PFSK-1 (cell line): ENCODE measurements around the gene LANCL1.

Source experiments
- FOXP2 ChIP-seq: optimal IDR thresholded peaks from 2 replicates; pipeline ENCODE3; 2011; ENCODE audit warnings: borderline replicate concordance, control low read depth, inconsistent platforms; ENCODE audit not compliant: insufficient read depth; ENCODE audit errors: extremely low read length, extremely low read depth
- POLR2AphosphoS5 ChIP-seq: IDR thresholded peaks from 2 replicates; pipeline ENCODE4 v1.6.1; 2012; ENCODE audit warnings: low read depth, mild to moderate bottlenecking, control low read depth, low read length, moderate library complexity
- SIN3A ChIP-seq: IDR thresholded peaks from 2 replicates; pipeline ENCODE4 v1.6.1; 2012; ENCODE audit warnings: mild to moderate bottlenecking, low read length, moderate library complexity, borderline replicate concordance; ENCODE audit not compliant: insufficient read depth
- TAF1 ChIP-seq: IDR thresholded peaks from 2 replicates; pipeline ENCODE4 v1.6.1; 2012; ENCODE audit warnings: low read length, control low read depth, borderline replicate concordance; ENCODE audit not compliant: insufficient read depth
- TF ChIP-seq, protein P1 (sequence below), 2 experiments: IDR thresholded peaks; 2 replicates each; pipeline versions ENCODE4 v1.6.1 to v1.8.0; 2011 to 2012; ENCODE audit warnings: low read depth in 2 of 2, low read length in 2 of 2, control low read depth in 1 of 2, inconsistent platforms in 1 of 2, mild to moderate bottlenecking in 1 of 2, moderate library complexity in 1 of 2; ENCODE audit not compliant: insufficient read depth in 1 of 2

DNA sequence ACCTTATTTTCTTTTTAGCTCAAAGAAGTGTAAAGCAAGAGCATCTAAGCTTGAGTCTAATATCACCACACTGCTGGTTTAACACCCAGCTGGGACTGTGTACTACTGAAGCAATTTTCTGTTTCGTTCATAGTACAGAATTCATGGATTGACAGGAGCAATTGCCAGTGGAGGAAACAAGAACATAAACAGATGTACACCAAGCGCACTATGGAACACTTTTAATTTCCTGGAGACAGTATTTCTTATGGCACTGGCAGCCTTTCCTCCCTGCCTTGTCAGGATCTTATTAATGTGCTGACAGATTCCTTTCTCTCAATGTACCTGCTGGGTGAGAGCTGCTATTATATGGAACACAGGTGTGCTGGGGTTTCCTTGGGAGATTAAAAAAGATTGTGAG lies 4.2 kb upstream of the LANCL1 start:
- TF ChIP-seq POLR2AphosphoS5, result no peak
- TF ChIP-seq, protein P1, sequence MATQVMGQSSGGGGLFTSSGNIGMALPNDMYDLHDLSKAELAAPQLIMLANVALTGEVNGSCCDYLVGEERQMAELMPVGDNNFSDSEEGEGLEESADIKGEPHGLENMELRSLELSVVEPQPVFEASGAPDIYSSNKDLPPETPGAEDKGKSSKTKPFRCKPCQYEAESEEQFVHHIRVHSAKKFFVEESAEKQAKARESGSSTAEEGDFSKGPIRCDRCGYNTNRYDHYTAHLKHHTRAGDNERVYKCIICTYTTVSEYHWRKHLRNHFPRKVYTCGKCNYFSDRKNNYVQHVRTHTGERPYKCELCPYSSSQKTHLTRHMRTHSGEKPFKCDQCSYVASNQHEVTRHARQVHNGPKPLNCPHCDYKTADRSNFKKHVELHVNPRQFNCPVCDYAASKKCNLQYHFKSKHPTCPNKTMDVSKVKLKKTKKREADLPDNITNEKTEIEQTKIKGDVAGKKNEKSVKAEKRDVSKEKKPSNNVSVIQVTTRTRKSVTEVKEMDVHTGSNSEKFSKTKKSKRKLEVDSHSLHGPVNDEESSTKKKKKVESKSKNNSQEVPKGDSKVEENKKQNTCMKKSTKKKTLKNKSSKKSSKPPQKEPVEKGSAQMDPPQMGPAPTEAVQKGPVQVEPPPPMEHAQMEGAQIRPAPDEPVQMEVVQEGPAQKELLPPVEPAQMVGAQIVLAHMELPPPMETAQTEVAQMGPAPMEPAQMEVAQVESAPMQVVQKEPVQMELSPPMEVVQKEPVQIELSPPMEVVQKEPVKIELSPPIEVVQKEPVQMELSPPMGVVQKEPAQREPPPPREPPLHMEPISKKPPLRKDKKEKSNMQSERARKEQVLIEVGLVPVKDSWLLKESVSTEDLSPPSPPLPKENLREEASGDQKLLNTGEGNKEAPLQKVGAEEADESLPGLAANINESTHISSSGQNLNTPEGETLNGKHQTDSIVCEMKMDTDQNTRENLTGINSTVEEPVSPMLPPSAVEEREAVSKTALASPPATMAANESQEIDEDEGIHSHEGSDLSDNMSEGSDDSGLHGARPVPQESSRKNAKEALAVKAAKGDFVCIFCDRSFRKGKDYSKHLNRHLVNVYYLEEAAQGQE (IDR thresholded peaks at IDR 0.05; ENCODE audit: insufficient read depth in 1 of 2, low read depth in 2 of 2, low read length in 2 of 2), result no peak
- no peak for TF ChIP-seq SIN3A
- no peak for TF ChIP-seq TAF1
- TF ChIP-seq FOXP2, result no peak
